HPDE6-E6E7 (cell line): ENCODE results near the gene OPHN1.

ENCODE experiments used
- DNase-seq: peaks from one replicate; pipeline ENCODE4 v3.0.0; 2011; ENCODE audit warnings: missing footprints; ENCODE audit errors: extremely low spot score

OPHN1 gene

DNA sequence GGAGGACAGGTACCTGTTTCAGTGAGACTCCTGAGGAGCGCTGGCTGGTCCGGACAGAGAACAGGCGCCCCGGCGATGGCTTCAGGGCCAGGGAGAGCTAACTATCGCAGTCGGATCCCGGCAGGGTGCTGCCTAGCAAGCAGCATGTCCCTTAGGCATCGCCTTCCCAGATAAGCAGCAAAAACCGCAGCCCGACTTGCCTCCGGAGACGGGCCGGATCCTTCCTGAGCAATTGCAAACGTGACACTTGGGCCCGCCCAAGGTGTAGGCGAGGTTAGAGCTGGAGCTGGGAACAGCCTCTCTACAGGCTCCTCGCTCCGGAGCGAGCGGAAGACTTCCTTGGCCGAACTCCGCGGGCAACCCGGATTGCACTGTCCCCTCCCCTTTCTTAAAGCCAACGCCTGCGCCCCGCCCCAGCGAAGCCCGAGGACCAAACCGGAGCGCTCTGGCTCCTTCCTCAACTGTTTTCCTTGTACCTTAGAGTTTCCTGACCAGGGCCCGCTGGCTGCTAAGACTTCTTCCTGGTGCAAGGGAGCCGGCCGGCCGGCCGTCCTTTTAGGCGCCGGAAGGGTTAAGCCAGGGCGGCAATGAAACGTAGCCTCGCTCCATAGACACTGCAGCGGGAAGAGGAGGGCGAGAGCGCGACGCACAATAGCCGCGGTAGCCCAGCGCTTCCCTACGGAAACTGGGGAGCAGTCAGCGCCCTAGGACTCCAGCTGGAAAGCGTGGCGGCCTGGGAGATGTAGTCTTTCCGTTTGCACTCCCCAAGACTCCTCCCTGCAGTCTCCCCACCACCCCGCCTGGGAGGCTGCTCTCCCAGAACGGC is at the start of gene OPHN1:
OPHN1 (minus strand) TSS at position 341 of the 826 bp plus-strand sequence. CDS start 475 bp downstream, outside the sequence.
- DNase-seq, result peak; percentile 49

GRCh38 chrX:68480969-68481368 is 47.7 kb upstream of the OPHN1 start:
- no peak for DNase-seq

GRCh38 chrX:68464796-68465195 is 31.5 kb upstream of the OPHN1 start:
- DNase-seq, result no peak

DNA sequence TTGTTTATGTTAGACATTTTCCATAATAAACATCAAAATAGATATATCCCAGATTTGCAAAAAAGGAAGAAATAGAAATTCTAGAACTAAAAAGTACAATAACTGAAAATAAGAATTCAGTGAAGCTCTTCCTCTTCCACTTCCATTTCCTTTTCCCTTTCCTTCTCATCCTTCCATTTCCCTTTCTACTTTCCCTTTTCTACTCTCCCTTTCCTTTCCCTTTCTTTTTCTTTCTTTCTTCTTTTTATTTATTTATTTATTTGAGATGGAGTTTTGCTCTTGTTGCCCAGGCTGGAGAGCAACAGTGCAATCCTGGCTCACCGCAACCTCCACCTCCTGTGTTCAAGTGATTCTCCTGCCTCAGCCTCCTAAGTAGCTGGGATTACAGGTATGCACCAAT is 30.6 kb upstream of the OPHN1 start:
- DNase-seq, result no peak

GRCh38 chrX:68462653-68463052 is 29.4 kb upstream of the OPHN1 start:
- DNase-seq, result no peak

DNA sequence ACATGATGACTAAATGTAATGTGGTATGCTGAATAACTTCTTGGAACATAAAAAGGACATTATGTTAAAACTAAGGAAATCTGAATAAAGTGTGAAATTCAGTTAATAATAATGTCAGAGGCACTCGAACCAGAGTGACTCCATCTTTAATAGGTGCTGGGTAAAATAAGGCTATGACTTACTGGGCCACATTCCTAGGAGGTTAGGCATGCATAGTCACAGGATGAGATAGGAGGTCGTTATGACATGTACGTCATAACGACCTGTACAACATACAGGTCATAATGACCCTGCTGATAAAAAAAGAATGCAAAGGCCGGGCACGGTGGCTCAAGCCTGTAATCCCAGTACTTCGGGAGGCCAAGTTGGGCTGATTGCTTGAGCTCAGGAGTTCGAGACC is 28.9 kb upstream of the OPHN1 start:
- DNase-seq, result no peak

GRCh38 chrX:68461576-68461975 is 28.3 kb upstream of the OPHN1 start:
- DNase-seq, result no peak

DNA sequence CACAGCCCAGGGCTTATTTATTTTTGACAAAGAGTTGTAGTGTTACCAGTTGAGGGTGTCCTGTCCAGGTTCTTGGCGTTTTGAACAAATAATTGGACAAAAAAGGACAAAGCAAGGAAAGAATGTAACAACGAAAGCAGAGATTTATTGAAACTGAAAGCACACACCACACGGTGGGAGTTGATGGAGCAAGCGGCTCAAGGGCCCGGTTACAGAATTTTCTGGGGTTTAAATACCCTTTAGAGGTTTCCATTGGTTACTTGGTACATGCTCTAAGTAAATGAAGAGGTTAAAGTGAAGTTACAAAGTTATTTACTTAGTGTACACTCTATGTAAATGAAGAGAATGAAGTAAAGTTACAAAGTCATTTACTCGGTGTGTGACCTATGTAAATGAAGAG is 27.8 kb upstream of the OPHN1 start:
- no peak for DNase-seq

- DNase-seq, result no peak
Measured at GRCh38 chrX:68455151-68455510, 21.8 kb upstream of the OPHN1 start.

GRCh38 chrX:68454476-68455150 is 21.3 kb upstream of the OPHN1 start:
- no peak for DNase-seq

- DNase-seq, result no peak
Measured at GRCh38 chrX:68451720-68452119, 18.4 kb upstream of the OPHN1 start.

DNA sequence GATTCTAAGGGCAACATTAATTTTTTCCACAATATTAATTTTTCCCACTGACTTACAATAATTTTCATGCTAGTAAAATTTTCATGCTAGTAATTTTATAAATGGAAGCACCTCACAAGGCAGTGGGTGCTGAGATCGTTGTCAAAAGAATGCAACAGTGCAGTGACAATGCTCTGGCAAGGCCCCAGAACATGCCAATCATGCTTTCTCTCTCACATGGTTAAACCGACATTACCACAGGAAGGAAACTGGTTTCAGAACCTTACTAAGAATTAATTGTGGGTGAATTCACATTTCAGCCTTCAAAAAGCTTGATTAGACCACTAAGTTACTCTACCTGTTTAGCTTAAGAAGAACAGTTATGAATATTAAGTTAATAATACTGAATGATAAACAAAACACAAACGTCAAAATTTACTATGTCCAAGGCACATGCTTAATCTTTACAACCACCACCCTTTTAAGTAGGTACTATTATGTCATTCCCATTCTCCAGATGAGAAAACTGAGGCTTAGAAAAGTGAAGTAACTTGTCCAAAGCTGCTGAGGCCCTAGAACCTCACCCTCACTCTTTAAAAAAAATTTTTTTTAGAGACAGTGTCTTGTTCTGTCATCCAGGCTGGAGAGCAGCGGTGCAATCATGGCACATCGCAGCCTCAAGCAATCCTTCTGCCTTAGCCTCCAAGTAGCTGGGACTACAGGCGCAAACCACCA is 10.0 kb upstream of the OPHN1 start:
- DNase-seq, result no peak

GRCh38 chrX:68440940-68441339 is 7.6 kb upstream of the OPHN1 start:
- no peak for DNase-seq

GRCh38 chrX:68440442-68440841 is 7.1 kb upstream of the OPHN1 start:
- no peak for DNase-seq

GRCh38 chrX:68439341-68439740 is 6.0 kb upstream of the OPHN1 start:
- DNase-seq, result no peak

- no peak for DNase-seq
Measured at GRCh38 chrX:68438575-68438974, 5.3 kb upstream of the OPHN1 start.

DNA sequence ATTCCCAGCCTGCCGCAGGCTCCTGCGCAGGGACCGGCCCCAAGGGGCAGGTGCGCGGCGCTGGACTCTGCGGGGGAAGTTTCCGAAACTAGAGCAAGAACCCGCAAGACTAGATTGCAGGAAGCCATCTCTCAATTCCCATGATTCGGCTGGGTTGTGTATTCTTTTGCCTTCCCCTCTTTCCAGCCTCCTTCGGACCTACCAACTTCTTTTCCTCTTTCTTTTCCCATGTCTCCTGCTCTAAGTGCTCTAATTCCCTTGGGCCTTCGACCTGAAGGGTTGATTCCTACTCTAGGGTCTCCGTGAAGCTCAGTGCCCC is 645 bp upstream of the OPHN1 start:
- no peak for DNase-seq

GRCh38 chrX:68432648-68433047 is 647 bp downstream of the OPHN1 start:
- no peak for DNase-seq

- DNase-seq, result no peak
Measured at GRCh38 chrX:68431836-68432235, 1.5 kb downstream of the OPHN1 start.

DNA sequence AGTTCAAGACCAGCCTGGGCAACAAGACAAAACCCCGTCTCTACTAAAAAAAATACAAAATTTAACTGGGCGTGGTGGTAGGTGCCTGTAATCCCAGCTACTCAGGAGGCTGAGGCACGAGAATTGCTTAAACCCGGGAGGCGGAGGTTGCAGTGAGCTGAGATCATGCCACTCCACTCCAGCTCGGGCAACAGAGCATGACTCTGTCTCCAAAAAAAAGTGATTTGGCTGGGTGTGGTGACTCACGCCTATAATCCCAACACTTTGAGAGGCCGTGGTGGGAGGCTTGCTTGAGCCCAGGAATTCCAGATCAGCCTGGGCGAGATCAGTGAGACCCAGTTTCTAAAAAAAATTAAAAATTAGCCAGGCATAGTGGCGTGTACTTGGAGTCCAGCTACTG is 4.1 kb downstream of the OPHN1 start:
- no peak for DNase-seq

DNA sequence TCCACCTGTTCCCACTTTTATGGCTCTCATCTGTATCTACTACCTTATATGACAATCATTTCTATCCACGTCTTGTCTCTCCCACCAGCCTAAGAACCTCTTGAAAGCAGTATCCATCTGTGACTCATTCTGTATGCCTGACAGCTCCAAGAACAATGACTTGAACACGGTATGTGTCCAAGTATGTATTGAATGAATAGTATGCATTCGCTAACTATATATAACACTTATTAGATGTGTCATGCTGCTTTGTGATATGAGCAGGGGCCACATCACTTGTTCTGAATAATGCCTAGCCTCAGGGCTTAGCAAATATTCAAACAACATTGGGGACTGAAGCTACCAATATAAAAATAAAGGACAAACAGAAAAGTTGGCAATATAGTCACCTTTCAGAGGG is 4.9 kb downstream of the OPHN1 start:
- DNase-seq, result peak; percentile 17

- DNase-seq, result no peak
Measured at GRCh38 chrX:68424719-68425118, 8.6 kb downstream of the OPHN1 start.

DNA sequence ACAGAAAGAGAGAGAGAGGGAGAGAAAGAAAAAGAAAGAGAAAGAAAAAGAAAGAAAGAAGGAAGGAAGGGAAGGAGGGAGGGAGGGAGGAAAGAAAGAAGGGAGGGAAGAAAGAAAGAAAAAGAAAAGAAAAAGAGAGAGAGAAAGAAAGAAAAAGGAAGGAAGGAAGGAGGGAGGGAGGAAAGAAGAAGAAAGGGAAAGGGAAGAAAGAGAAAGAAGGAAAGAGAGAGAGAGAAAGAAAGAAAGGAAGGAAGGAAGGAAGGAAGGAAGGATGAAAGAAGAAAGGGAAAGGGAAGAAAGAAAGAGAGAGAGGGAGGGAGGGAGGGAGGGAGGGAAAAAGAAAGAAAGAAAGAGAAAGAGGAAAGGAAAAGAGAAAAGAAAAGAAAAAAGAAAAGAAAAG is 10.8 kb downstream of the OPHN1 start:
- no peak for DNase-seq
